H1 (cell line): Measurements from ENCODE around the gene CAPS. TPM values are rescaled to one million over a fixed set of nuclear protein-coding genes. Genes with fewer than 3 reads are reported as not detected.

Experiments used
- CTCF ChIA-PET: fragments of 300-600 bp; sonication (Branson Sonifier 250); formaldehyde crosslinking; loops from one replicate; lab custom pipeline; 2021; ENCODE audit not compliant: partially characterized antibody; lab: Charles Lee
- POLR2A ChIA-PET: fragments of 300-600 bp; sonication (Branson Sonifier 250); formaldehyde crosslinking; loops from one replicate; lab custom pipeline; 2021; ENCODE audit warnings: inconsistent platforms; ENCODE audit not compliant: partially characterized antibody; lab: Charles Lee
- DNase-seq, 2 experiments: peaks; one replicate each; pipeline versions ENCODE4 v3.0.0 to v3.0.0-alpha.2; 2010 to 2022; ENCODE audit warnings: low spot score in 2 of 2, low read depth in 1 of 2, mixed read lengths in 1 of 2
- FAIRE-seq: peaks from 2 replicates; lab custom pipeline; 2011; peaks lifted over from hg19 to GRCh38; lab: Jason Lieb, UNC
- H2AFZ ChIP-seq: 2 replicates; pipeline ENCODE4 v1.8.1; 2012; ENCODE audit warnings: low read length, inconsistent platforms
- H2AK5ac ChIP-seq: 2 replicates; pipeline ENCODE4 v1.6.1; 2013; ENCODE audit warnings: low read depth, low read length
- H2BK120ac ChIP-seq: replicated peaks from 2 replicates; pipeline ENCODE3; 2013; ENCODE audit warnings: low read depth, low read length, inconsistent platforms
- H2BK12ac ChIP-seq: 2 replicates; pipeline ENCODE4 v1.6.1; 2013; ENCODE audit warnings: low read depth, low read length
- H2BK15ac ChIP-seq: 2 replicates; pipeline ENCODE4 v1.6.1; 2013; ENCODE audit warnings: low read length
- H2BK20ac ChIP-seq: 2 replicates; pipeline ENCODE4 v1.6.1; 2013; ENCODE audit warnings: low read length
- H2BK5ac ChIP-seq: 2 replicates; pipeline ENCODE4 v1.6.1; 2013; ENCODE audit warnings: low read depth, low read length
- H3K14ac ChIP-seq: 2 replicates; pipeline ENCODE4 v1.6.1; 2013; ENCODE audit warnings: inconsistent platforms; ENCODE audit not compliant: insufficient read length
- H3K18ac ChIP-seq: 2 replicates; pipeline ENCODE4 v1.6.1; 2013; ENCODE audit warnings: low read length; ENCODE audit errors: extremely low read depth
- H3K23ac ChIP-seq: 2 replicates; pipeline ENCODE4 v1.6.1; 2013; ENCODE audit warnings: inconsistent platforms; ENCODE audit not compliant: insufficient read length
- H3K23me2 ChIP-seq: 2 replicates; pipeline ENCODE4 v1.6.1; 2013; ENCODE audit warnings: low read depth, low read length
- H3K27ac ChIP-seq: 2 replicates; pipeline ENCODE4 v1.6.1; 2011; ENCODE audit warnings: low read depth, low read length, inconsistent platforms
- H3K27me3 ChIP-seq, 4 experiments: replicated peaks in 1 of 4; 1 replicate in 1 of 4; 2 replicates in 3 of 4; pipeline versions ENCODE4 v1.6.1 to v1.8.1; 2011 to 2013; ENCODE audit warnings: low read length in 3 of 4, mild to moderate bottlenecking in 3 of 4, inconsistent platforms in 2 of 4, mixed read lengths in 2 of 4, moderate library complexity in 1 of 4; ENCODE audit not compliant: control insufficient read depth in 3 of 4, insufficient read depth in 3 of 4; ENCODE audit errors: extremely low read depth in 1 of 4
- H3K36me3 ChIP-seq, 4 experiments: 2 replicates each; pipeline versions ENCODE4 v1.6.1 to v1.8.1; 2011 to 2013; ENCODE audit warnings: mild to moderate bottlenecking in 4 of 4, low read length in 3 of 4, moderate library complexity in 2 of 4, control low read depth in 1 of 4, inconsistent platforms in 1 of 4; ENCODE audit not compliant: insufficient read depth in 4 of 4, control insufficient read depth in 2 of 4
- H3K4ac ChIP-seq: replicated peaks from 2 replicates; pipeline ENCODE3; 2013; ENCODE audit warnings: low read length, low read depth, mixed read lengths, inconsistent platforms; ENCODE audit not compliant: insufficient read length
- H3K4me1 ChIP-seq, 4 experiments: replicated peaks in 1 of 4; 1 replicate in 1 of 4; 2 replicates in 3 of 4; pipeline versions ENCODE4 v1.6.1 to v1.8.1; 2011 to 2013; ENCODE audit warnings: low read length in 3 of 4, inconsistent platforms in 2 of 4, mixed read lengths in 1 of 4; ENCODE audit not compliant: insufficient read depth in 4 of 4, control insufficient read depth in 3 of 4
- H3K4me2 ChIP-seq, 2 experiments: 2 replicates each; pipeline versions ENCODE4 v1.6.1 to v1.8.1; 2011 to 2013; ENCODE audit warnings: low read depth in 2 of 2, low read length in 2 of 2, control low read depth in 1 of 2, inconsistent platforms in 1 of 2, mild to moderate bottlenecking in 1 of 2; ENCODE audit not compliant: insufficient read depth in 1 of 2
- H3K4me3 ChIP-seq, 4 experiments: fragments of 200-600, 300-600 bp in 1 of 4; sonication (generic), shearing (Covaris generic), sonication (Bioruptor Twin) in 1 of 4; 2 replicates each; pipeline versions ENCODE4 v1.5.1 to v1.8.1; 2011 to 2016; ENCODE audit warnings: low read length in 4 of 4, low read depth in 3 of 4, control low read depth in 2 of 4, inconsistent platforms in 2 of 4, mild to moderate bottlenecking in 2 of 4, mixed read lengths in 1 of 4, moderate library complexity in 1 of 4; ENCODE audit not compliant: insufficient read depth in 2 of 4; ENCODE audit errors: extremely low read depth in 1 of 4
- H3K56ac ChIP-seq: replicated peaks from 2 replicates; pipeline ENCODE3; 2013; ENCODE audit warnings: low read depth, mild to moderate bottlenecking, mixed read lengths, low read length, inconsistent platforms; ENCODE audit not compliant: insufficient read length
- H3K79me1 ChIP-seq: 2 replicates; pipeline ENCODE4 v1.6.1; 2013; ENCODE audit warnings: low read depth, low read length, control low read depth
- H3K79me2 ChIP-seq, 2 experiments: 2 replicates each; pipeline versions ENCODE4 v1.6.1 to v1.8.1; 2012 to 2013; ENCODE audit warnings: low read length in 2 of 2, mild to moderate bottlenecking in 2 of 2, inconsistent platforms in 1 of 2; ENCODE audit not compliant: insufficient read depth in 2 of 2, control insufficient read depth in 1 of 2
- H3K9ac ChIP-seq, 4 experiments: replicated peaks in 1 of 4; 1 replicate in 1 of 4; 2 replicates in 3 of 4; pipeline versions ENCODE4 v1.6.1 to v1.8.1; 2011 to 2013; ENCODE audit warnings: low read depth in 3 of 4, low read length in 3 of 4, control low read depth in 2 of 4, mild to moderate bottlenecking in 2 of 4, moderate library complexity in 2 of 4, inconsistent platforms in 1 of 4; ENCODE audit errors: extremely low read depth in 1 of 4
- H3K9me3 ChIP-seq, 2 experiments: 2 replicates each; pipeline versions ENCODE4 v1.6.1 to v1.8.1; 2012 to 2013; ENCODE audit warnings: mild to moderate bottlenecking in 2 of 2, moderate library complexity in 2 of 2, control low read depth in 1 of 2, inconsistent platforms in 1 of 2, low read depth in 1 of 2, low read length in 1 of 2, mixed read lengths in 1 of 2; ENCODE audit not compliant: insufficient read depth in 2 of 2
- H4K20me1 ChIP-seq, 2 experiments: replicated peaks in 1 of 2; 2 replicates each; pipeline versions ENCODE3 to v1.8.1; 2011 to 2013; ENCODE audit warnings: inconsistent platforms in 2 of 2, low read length in 2 of 2, mild to moderate bottlenecking in 1 of 2; ENCODE audit not compliant: insufficient read depth in 2 of 2, control insufficient read depth in 1 of 2
- H4K5ac ChIP-seq: 2 replicates; pipeline ENCODE4 v1.6.1; 2013; ENCODE audit warnings: low read length, low read depth, mixed read lengths, inconsistent platforms; ENCODE audit not compliant: insufficient read length
- H4K8ac ChIP-seq: 2 replicates; pipeline ENCODE4 v1.8.0; 2013; ENCODE audit warnings: mild to moderate bottlenecking, moderate library complexity, low read length, inconsistent platforms; ENCODE audit not compliant: insufficient read depth; ENCODE audit errors: extremely low read depth
- H4K91ac ChIP-seq: replicated peaks from 2 replicates; pipeline ENCODE3; 2013; ENCODE audit warnings: low read length, mixed read lengths, inconsistent platforms; ENCODE audit not compliant: insufficient read length
- BRCA1 ChIP-seq: IDR thresholded peaks from 2 replicates; pipeline ENCODE4 v1.6.1; 2012; ENCODE audit warnings: low read depth, low read length, improper control_type of control experiment
- CBX5 ChIP-seq: fragments of 300-800, 300-1000 bp; sonication (generic); IDR thresholded peaks from 2 replicates; pipeline ENCODE4 v1.7.1; 2016; ENCODE audit warnings: antibody characterized with exemption, low read length, low read depth
- CBX8 ChIP-seq: fragments of 300-800, 300-1000 bp; sonication (generic); IDR thresholded peaks from 2 replicates; pipeline ENCODE4 v1.7.1; 2016; ENCODE audit warnings: low read depth, low read length, borderline replicate concordance
- CREB1 ChIP-seq: IDR thresholded peaks from 2 replicates; pipeline ENCODE4 v1.6.1; 2012; ENCODE audit warnings: inconsistent platforms
- KDM4A ChIP-seq: IDR thresholded peaks from one replicate; pipeline ENCODE4 v1.7.1; 2012; ENCODE audit warnings: low read depth, mild to moderate bottlenecking, moderate library complexity, low read length, inconsistent platforms; ENCODE audit not compliant: severe bottlenecking
- KDM5A ChIP-seq: fragments of 200-600 bp; IDR thresholded peaks from 2 replicates; pipeline ENCODE4 v1.7.1; 2012; ENCODE audit warnings: mild to moderate bottlenecking, low read length, inconsistent platforms, mixed read lengths
- PHF8 ChIP-seq: fragments of 200-600 bp; sonication (generic); conservative IDR thresholded peaks from 2 replicates; pipeline ENCODE4 v1.7.1; 2012; ENCODE audit warnings: low read depth, mild to moderate bottlenecking, inconsistent platforms, low read length, moderate library complexity
- POU5F1 ChIP-seq: IDR thresholded peaks from 2 replicates; pipeline ENCODE4 v1.6.1; 2011; ENCODE audit warnings: low read depth, mild to moderate bottlenecking, low read length, moderate library complexity
- RFX5 ChIP-seq: IDR thresholded peaks from 2 replicates; pipeline ENCODE4 v1.6.1; 2011; ENCODE audit warnings: low read depth, low read length, improper control_type of control experiment, borderline replicate concordance
- RNF2 ChIP-seq: fragments of 200-900, 300-1000 bp; sonication (generic); IDR thresholded peaks from 2 replicates; pipeline ENCODE4 v1.7.1; 2016; ENCODE audit warnings: borderline replicate concordance, low read depth, mild to moderate bottlenecking, antibody characterized with exemption, low read length; ENCODE audit not compliant: poor library complexity, severe bottlenecking; ENCODE audit errors: missing control alignments
- SAP30 ChIP-seq: fragments of 300-600 bp; sonication (generic); IDR thresholded peaks from 2 replicates; pipeline ENCODE4 v1.7.1; 2012; ENCODE audit warnings: low read length, moderate library complexity, mild to moderate bottlenecking, inconsistent platforms; ENCODE audit not compliant: insufficient read depth, insufficient replicate concordance
- SP1 ChIP-seq: IDR thresholded peaks from 2 replicates; pipeline ENCODE4 v1.6.1; 2011; ENCODE audit warnings: low read depth, low read length
- SP2 ChIP-seq: IDR thresholded peaks from 2 replicates; pipeline ENCODE4 v1.6.1; 2012; ENCODE audit warnings: mild to moderate bottlenecking, low read length, inconsistent platforms
- TAF7 ChIP-seq: optimal IDR thresholded peaks from 2 replicates; pipeline ENCODE3; 2011; ENCODE audit warnings: low read depth, mild to moderate bottlenecking, inconsistent platforms, low read length, moderate library complexity, borderline replicate concordance
- WGBS, 2 experiments: shearing (Covaris generic) in 1 of 2; methylation state at CpG; one replicate each; pipeline versions ENCODE4 v1.1.6 to v1.1.7; 2013 to 2015; ENCODE audit warnings: low lambda C conversion rate in 2 of 2, mixed read lengths in 2 of 2, inconsistent platforms in 1 of 2, low coverage in 1 of 2, missing lambda C conversion rate in 1 of 2; ENCODE audit not compliant: insufficient replicate concordance in 2 of 2, insufficient coverage in 1 of 2, insufficient read length in 1 of 2; ENCODE audit errors: extremely low coverage in 1 of 2, missing lambda C conversion rate in 1 of 2; 5-methylcytosine and 5-hydroxymethylcytosine counted together
- polyA plus RNA-seq, 7 experiments: library from polyadenylated mRNA; depleted of rRNA in 3 of 7; stranded (reverse) in 5 of 7; unstranded in 2 of 7; fragments of >200 nt in 5 of 7; fragments of 200-250 nt in 2 of 7; gene quantifications; 1 replicate in 5 of 7; 2 replicates in 1 of 7; 4 replicates in 1 of 7; pipeline versions ENCODE4 v1.2.1 to v1.2.3, GENCODE V29; 2011 to 2013; ENCODE audit warnings: missing spikeins in 2 of 7, mixed read lengths in 2 of 7
- total RNA-seq: library from RNA; stranded (reverse); fragmentation: NEBNext Ultra II Directional; extraction: Animal tissue kit (Norgen Biotek cat#: 25700); gene quantifications from 2 replicates; pipeline ENCODE4 v1.2.1, GENCODE V29; 2021

The CAPS gene
- total and polyA plus RNA-seq, 2 of the 8 experiments (the other 6 are each of a cell fraction or from before 2014, with no cell fraction given), result 2.1 to 2.4 TPM

DNA sequence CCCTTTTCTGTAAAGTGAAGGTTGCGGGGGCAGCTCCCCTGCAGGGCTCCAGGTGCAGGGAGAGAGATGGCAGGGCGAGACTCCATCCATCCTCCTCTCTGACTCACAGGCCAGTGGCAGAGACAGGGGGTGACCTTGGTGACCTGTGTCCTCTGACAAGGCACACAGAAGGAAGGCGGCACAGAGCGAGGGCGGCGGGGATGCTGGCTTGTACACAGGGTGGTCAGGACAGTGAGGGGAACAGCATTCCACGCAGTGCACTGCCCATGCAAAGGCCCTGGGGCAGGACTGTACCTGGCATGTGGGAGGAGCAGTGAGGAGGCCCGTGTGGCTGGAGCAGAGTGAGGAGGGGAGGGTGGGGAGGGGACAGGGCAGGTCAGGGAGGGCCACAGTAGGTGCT, 18.2 kb upstream of the CAPS start:
- no peak overlapping the region for H3K14ac ChIP-seq
- H3K56ac ChIP-seq, result no peak overlapping the region
- no peak overlapping the region for H2BK5ac ChIP-seq
- no peak overlapping the region for H2AK5ac ChIP-seq
- no peak for DNase-seq
- H2BK12ac ChIP-seq, result no peak overlapping the region
- CTCF ChIA-PET, result interaction anchor here (0.8 to 1.7 kb wide), 3 partner anchors 88 to 92 kb away, joined by 3 to 4 read pairs (median 4); no protein-coding TSS in a partner anchor
- no peak overlapping the region for H4K5ac ChIP-seq
- H3K4me3 ChIP-seq, result no peak overlapping the region
- H2BK120ac ChIP-seq, result no peak overlapping the region
- no peak overlapping the region for H4K8ac ChIP-seq
- FAIRE-seq, result no peak
- no peak overlapping the region for H3K4ac ChIP-seq
- H3K27me3 ChIP-seq, result peaks cover 0 to 1% (median 0%) of the 10 kb centered on the region in 4 experiments; a peak in 3 of 7 replicates
- peaks cover 6 to 21% of the 10 kb centered on the region in 2 experiments for H4K20me1 ChIP-seq
- no peak overlapping the region for H2BK20ac ChIP-seq
- H3K4me2 ChIP-seq, result no peak overlapping the region
- POLR2A ChIA-PET, result interaction anchor here (1.2 to 3.7 kb wide), 5 partner anchors 8 to 126 kb away, joined by 4 to 20 read pairs (median 6); partner anchors contain the start of genes NDUFA11 and VMAC
- no peak overlapping the region for H2AFZ ChIP-seq
- H3K23ac ChIP-seq, result no peak overlapping the region
- peaks cover 0 to 16% (median 8%) of the 10 kb centered on the region in 4 experiments; a peak in 5 of 8 replicates for H3K36me3 ChIP-seq
- peaks cover 0 to 16% of the 10 kb centered on the region in 2 experiments; a peak in 2 of 4 replicates for H3K79me2 ChIP-seq
- no peak overlapping the region for H2BK15ac ChIP-seq
- no peak overlapping the region for H4K91ac ChIP-seq
- H3K79me1 ChIP-seq, result peaks cover 2% of the 10 kb centered on the region; the same call in 1 of the 2 replicates
- peaks cover 0 to 11% (median 4%) of the 10 kb centered on the region in 4 experiments; a peak in 5 of 7 replicates for H3K4me1 ChIP-seq
- H3K18ac ChIP-seq, result no peak overlapping the region
- H3K9ac ChIP-seq, result no peak overlapping the region
- H3K27ac ChIP-seq, result no peak overlapping the region
- no peaks in the 10 kb centered on the region for H3K23me2 ChIP-seq
- 91% methylated on average over 7 of the region's 8 CpGs; no CpG with 5 or more reads in 1 of the 2 experiments for WGBS, 2 experiments
- H3K9me3 ChIP-seq, result no peaks in the 10 kb centered on the region
- TF ChIP-seq RNF2 (no peak), KDM4A (no peak), CREB1 (no peak), RFX5 (no peak), BRCA1 (no peak), CBX5 (no peak), SAP30 (no peak), CBX8 (no peak), PHF8 (no peak), POU5F1 (no peak), KDM5A (no peak), SP1 (no peak), TAF7 (no peak), SP2 (no peak)
